Erythroblast (primary cell): ENCODE results near the gene NOS3.

Experiments
- GATA1 ChIP-seq: IDR thresholded peaks from 2 replicates; pipeline ENCODE4 v1.6.1; 2011; ENCODE audit warnings: low read depth, mild to moderate bottlenecking, control low read depth, low read length, moderate library complexity
- POLR2A ChIP-seq: IDR thresholded peaks from 2 replicates; pipeline ENCODE4 v1.6.1; 2011; ENCODE audit warnings: mild to moderate bottlenecking, low read length

- TF ChIP-seq POLR2A (no peak), GATA1 (no peak)
These were observed 44.4 kb downstream of the NOS3 start for GRCh38 chr7:151035026-151035717.
